ENCODE results near the gene RTKN.

The RTKN gene

GRCh38 chr2:74482801-74483674, 41.3 kb upstream of the RTKN start, which contains the start of the genes CCDC142 and TTC31:
Gene CCDC142, minus strand, starts transcription at chr2:74482998. Its CDS starts 161 bp downstream, at chr2:74482837.
Gene TTC31, plus strand, starts transcription at chr2:74483081. Its CDS starts 15 bp downstream, at chr2:74483096.
- H3K9me3 Mint-ChIP-seq: no peaks in the 10 kb centered on the region
- H3K36me3 Mint-ChIP-seq (ENCODE audit: low read depth): peaks cover 26% of the 10 kb centered on the region
- H3K4me1 Mint-ChIP-seq: peaks cover 17% of the 10 kb centered on the region
- TF ChIP-seq CTCF (IDR thresholded peaks at IDR 0.05; ENCODE audit: unreplicated experiment in 3 of 3): peak; percentile 78 to 95 (median 82)
- H3K27ac Mint-ChIP-seq: peak within 1 kb of the TSS; percentile 95 to 99 (median 98)
- H3K27me3 Mint-ChIP-seq (ENCODE audit: low read depth): no peaks in the 10 kb centered on the region
- peak within 1 kb of the TSS; percentile 96 to 100 (median 99) for H3K4me3 Mint-ChIP-seq

- Mint-ChIP-seq H3K27ac (peak overlapping the region; percentile 95 to 99 (median 98)), H3K4me1 (peaks cover 17% of the 10 kb centered on the region), H3K4me3 (peak overlapping the region; percentile 96 to 100 (median 99)), H3K27me3 (ENCODE audit: low read depth) (no peaks in the 10 kb centered on the region), H3K36me3 (ENCODE audit: low read depth) (peaks cover 31% of the 10 kb centered on the region), H3K9me3 (no peaks in the 10 kb centered on the region)
- TF ChIP-seq CTCF (IDR thresholded peaks at IDR 0.05; ENCODE audit: unreplicated experiment in 3 of 3): no peak
Observed at GRCh38 chr2:74481961-74482800, 40.4 kb upstream of the RTKN start.

- Mint-ChIP-seq H3K9me3 (no peaks in the 10 kb centered on the region), H3K27ac (peak overlapping the region in 1 of 3 experiments; percentile 42), H3K36me3 (ENCODE audit: low read depth) (peaks cover 27% of the 10 kb centered on the region), H3K27me3 (ENCODE audit: low read depth) (no peaks in the 10 kb centered on the region), H3K4me1 (peaks cover 17% of the 10 kb centered on the region), H3K4me3 (peak overlapping the region; percentile 96 to 100 (median 99))
- TF ChIP-seq CTCF (IDR thresholded peaks at IDR 0.05; ENCODE audit: unreplicated experiment in 3 of 3): no peak
Observed at GRCh38 chr2:74481431-74481830, 39.7 kb upstream of the RTKN start.

- no peaks in the 10 kb centered on the region for H3K9me3 Mint-ChIP-seq
- peak overlapping the region in 1 of 3 experiments; percentile 22 for H3K4me3 Mint-ChIP-seq
- peak in 1 of 3 experiments; percentile 18 for TF ChIP-seq CTCF (IDR thresholded peaks at IDR 0.05; ENCODE audit: unreplicated experiment in 3 of 3)
- H3K4me1 Mint-ChIP-seq: peaks cover 20% of the 10 kb centered on the region
- peak overlapping the region in 1 of 3 experiments; percentile 44 for H3K27ac Mint-ChIP-seq
- peaks cover 38% of the 10 kb centered on the region for H3K36me3 Mint-ChIP-seq (ENCODE audit: low read depth)
- H3K27me3 Mint-ChIP-seq (ENCODE audit: low read depth): no peaks in the 10 kb centered on the region
Observed at GRCh38 chr2:74474899-74475298, 33.2 kb upstream of the RTKN start.

GRCh38 chr2:74474481-74474880, 32.7 kb upstream of the RTKN start:
- TF ChIP-seq CTCF (IDR thresholded peaks at IDR 0.05; ENCODE audit: unreplicated experiment in 3 of 3): no peak
- peaks cover 22% of the 10 kb centered on the region for H3K4me1 Mint-ChIP-seq
- H3K4me3 Mint-ChIP-seq: peak overlapping the region; percentile 59 to 64 (median 61)
- H3K27ac Mint-ChIP-seq: no peak overlapping the region
- peaks cover 37% of the 10 kb centered on the region for H3K36me3 Mint-ChIP-seq (ENCODE audit: low read depth)
- no peaks in the 10 kb centered on the region for H3K27me3 Mint-ChIP-seq (ENCODE audit: low read depth)
- no peaks in the 10 kb centered on the region for H3K9me3 Mint-ChIP-seq

Measured in nephron (organoid).